C4-2B (cell line): ENCODE results near the gene ATRNL1.

Experiments
- H3K27ac ChIP-seq: fragments of 450-650 bp; 2 replicates; pipeline ENCODE4 v1.5.1; 2017
- ZFX ChIP-seq: fragments of 450-650 bp; IDR thresholded peaks from 2 replicates; pipeline ENCODE4 v1.6.1; 2017
- TF ChIP-seq, protein P1 (sequence below): fragments of 450-650 bp; conservative IDR thresholded peaks from 2 replicates; pipeline ENCODE4 v1.5.1; 2017; ENCODE audit warnings: mild to moderate bottlenecking

Gene ATRNL1

DNA sequence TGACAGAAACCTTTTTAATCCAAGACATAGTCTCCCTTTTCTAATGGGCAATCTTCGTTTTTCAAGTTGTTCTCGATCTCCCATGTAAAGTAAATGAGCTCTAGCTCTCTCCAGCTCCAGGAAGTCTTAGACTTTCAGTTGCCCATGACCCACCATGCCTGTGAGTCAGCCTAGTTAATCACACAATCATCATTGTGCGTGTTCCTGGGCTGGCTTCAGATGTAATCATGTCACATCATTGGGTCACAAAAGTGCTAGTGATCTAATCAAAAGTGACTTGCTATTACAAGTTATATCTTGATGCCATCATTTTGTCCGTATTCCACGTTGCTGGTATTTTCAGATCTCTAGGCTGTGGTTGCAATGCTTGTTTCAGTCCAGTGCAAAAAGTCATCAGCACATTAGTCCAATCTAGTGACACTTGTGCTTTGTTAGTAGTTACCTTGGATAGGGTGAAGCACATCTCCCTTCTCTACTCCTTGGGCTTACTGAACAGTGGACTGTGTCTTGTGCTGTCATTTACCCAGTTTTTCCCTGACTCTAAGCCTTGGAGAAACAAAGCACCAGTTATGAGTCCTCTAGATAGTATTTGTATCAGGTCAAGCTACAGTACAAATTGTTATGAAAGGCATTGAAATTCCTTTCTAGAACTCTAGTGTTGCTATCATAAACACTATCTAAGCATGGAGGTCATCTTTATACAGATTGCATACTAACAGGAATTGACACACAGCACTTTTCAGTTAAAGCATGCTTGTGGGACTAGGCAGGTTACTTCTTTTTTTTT is 863.3 kb downstream of the ATRNL1 start:
- no peak overlapping the region for H3K27ac ChIP-seq
- TF ChIP-seq ZFX = no peak
- TF ChIP-seq, protein P1, sequence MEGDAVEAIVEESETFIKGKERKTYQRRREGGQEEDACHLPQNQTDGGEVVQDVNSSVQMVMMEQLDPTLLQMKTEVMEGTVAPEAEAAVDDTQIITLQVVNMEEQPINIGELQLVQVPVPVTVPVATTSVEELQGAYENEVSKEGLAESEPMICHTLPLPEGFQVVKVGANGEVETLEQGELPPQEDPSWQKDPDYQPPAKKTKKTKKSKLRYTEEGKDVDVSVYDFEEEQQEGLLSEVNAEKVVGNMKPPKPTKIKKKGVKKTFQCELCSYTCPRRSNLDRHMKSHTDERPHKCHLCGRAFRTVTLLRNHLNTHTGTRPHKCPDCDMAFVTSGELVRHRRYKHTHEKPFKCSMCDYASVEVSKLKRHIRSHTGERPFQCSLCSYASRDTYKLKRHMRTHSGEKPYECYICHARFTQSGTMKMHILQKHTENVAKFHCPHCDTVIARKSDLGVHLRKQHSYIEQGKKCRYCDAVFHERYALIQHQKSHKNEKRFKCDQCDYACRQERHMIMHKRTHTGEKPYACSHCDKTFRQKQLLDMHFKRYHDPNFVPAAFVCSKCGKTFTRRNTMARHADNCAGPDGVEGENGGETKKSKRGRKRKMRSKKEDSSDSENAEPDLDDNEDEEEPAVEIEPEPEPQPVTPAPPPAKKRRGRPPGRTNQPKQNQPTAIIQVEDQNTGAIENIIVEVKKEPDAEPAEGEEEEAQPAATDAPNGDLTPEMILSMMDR = no peak

DNA sequence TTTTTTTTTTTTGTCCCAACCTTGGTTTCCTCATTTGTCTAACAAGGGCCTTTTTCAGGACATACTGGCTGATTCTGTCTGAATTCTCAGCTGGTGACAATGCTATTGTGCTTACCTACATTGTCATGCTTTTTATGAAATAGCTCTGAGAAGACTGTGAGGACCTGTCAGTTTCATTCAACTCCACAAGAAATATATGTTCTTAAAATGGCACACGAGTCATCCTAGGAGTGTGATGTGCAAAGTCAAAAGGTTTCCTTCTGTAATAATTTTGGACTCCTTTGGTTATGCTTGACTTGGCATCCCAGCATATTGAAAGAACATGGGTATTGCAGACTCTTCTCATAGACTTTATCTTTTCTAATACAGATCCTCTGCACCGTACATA is 863.8 kb downstream of the ATRNL1 start:
- no peak overlapping the region for H3K27ac ChIP-seq
- TF ChIP-seq ZFX = no peak
- TF ChIP-seq, protein P1 = no peak

DNA sequence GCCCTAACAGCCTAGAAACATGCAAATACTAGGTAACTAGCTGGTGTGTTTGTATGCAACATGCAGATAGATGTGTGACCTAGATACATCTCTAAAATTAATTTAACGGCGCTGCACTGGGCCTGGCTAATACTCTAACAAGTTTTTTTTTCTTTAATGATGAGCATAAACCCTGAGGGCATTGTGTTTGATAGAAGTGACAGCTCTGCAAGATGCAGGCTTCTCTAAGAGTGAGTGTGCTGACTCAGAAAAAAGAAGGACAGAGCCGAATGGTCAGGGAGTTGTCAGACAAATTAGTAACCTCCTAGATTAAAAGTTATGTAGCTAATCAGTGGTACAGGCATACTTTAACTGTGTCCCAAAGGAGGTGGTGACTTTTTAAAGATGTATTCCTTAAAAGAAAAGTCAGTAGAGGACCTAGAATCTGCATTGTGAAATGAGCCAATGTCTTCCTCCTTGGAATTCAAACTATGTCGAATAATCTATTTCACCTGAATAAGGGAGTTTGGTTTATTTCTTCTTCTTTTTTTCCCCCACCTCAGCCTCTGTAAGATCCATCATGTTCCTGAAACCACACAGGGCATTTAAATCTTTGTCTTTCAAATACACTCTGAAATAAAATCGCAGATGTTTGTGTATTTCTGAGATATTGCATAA is 864.7 kb downstream of the ATRNL1 start:
- H3K27ac ChIP-seq = no peak overlapping the region
- TF ChIP-seq, protein P1 = no peak
- no peak for TF ChIP-seq ZFX

DNA sequence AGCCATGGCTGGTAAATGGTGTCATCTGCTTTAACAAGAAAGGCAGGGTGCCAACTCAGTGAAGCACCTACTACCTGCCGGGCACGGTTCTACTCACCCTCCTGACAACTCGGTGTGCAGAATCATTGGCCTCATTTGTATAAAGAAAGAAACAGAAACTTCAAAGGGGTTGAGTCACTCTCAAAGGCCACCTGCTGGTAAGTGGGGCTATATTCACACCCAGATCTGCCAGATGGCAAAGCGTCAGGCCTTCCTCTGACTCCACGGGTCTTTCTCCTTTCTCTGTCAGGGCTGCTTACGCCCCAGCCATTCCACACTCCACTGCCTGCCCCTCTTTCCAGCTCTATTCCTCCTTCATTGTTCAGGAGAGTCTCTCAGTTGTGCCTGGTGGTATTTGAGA is 870.7 kb downstream of the ATRNL1 start:
- no peak overlapping the region for H3K27ac ChIP-seq
- TF ChIP-seq, protein P1 = peak; percentile 19
- no peak for TF ChIP-seq ZFX

DNA sequence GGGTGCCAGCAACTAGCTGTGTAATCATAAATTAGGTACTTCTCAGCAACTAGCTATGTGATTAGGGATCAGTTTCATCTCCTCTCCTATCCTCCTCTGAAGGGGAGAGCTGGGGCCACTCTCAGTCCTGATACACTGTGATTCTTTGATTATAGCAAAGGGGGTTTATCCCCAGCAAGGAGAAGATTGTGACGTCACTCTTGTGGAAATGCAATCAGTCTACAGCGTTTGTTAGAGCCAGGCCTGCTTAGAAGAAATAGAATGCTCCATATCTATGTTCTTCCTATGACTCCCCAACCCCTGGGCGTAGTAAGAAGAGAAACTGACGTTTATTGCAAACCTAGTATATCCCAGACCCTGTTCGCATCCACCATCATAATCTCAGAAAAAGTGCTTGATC is 871.7 kb downstream of the ATRNL1 start:
- no peak overlapping the region for H3K27ac ChIP-seq

DNA sequence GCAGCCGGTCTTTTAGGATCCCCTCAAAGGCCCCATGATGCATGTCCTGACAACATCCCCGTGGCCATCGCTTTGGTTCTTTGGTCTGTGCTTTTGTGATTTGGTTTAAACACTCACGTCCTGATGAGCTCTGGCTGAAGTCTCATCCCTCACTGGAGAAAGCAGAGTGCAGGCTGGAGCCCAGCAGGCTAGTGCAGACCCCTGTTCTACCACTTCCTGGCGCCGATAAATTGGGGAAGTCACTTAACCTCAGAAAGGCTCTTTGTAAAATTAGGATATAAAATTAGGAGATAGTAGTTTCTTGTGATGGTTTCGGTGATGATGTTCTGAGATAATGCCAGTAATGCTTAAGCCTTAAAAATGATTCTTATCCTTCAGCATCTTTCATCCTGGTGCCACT is 872.2 kb downstream of the ATRNL1 start:
- no peak for TF ChIP-seq ZFX
- TF ChIP-seq, protein P1 = no peak
- no peak overlapping the region for H3K27ac ChIP-seq

More for the DNA sequence above, 871.7 kb downstream of the ATRNL1 start:
- TF ChIP-seq, protein P1 = no peak
- TF ChIP-seq ZFX = no peak

DNA sequence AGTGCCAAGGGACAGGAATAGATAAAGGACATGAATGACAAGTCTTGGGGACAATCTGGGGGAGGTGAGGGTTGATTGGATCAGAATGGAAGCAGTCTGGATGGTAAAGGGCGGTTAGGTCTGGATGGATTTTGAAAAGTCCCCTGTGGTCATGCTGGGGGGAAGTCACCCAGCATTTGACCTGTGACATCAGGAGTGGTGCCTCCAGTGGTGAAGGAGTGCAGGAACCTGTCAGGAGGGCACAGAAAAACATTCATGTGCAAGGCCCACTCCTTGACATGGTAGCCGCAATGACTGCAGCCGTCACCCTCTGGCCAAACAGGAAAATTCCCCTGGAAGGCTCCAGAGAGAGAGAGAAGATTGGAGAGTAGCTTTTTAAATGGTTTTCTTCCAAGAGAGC is 875.1 kb downstream of the ATRNL1 start:
- H3K27ac ChIP-seq = no peak overlapping the region
- TF ChIP-seq, protein P1 = no peak; the same call in 1 of the 2 replicates
- TF ChIP-seq ZFX = no peak
